Measurements from ENCODE around the gene TOPBP1. TPM values are rescaled to one million over a fixed set of nuclear protein-coding genes. Genes with fewer than 3 reads are reported as not detected.

Gene TOPBP1
- total RNA-seq, 1 experiment from 2014 or later = 51.5 TPM

DNA sequence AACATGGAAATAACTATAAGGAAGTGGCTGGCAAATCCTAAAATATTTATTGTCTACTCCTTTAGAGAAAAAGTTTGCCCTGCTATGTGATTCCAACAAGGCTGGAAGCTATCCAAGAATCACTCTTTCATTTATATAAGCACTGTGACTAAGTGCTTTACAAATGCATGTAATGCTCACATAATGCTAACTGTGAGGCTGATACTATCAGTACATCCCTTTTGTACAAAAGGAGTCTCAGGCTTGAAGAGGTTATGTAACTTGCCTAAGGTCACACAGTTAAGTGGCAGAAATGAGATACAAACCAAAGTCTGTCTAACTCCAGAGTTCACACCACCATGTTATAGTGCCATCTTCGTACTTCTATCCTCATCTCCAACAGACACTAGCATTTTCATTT is 17.0 kb downstream of the TOPBP1 start:
- no peaks in the 10 kb centered on the region for H3K9me3 Mint-ChIP-seq
- TF ChIP-seq, protein P1, sequence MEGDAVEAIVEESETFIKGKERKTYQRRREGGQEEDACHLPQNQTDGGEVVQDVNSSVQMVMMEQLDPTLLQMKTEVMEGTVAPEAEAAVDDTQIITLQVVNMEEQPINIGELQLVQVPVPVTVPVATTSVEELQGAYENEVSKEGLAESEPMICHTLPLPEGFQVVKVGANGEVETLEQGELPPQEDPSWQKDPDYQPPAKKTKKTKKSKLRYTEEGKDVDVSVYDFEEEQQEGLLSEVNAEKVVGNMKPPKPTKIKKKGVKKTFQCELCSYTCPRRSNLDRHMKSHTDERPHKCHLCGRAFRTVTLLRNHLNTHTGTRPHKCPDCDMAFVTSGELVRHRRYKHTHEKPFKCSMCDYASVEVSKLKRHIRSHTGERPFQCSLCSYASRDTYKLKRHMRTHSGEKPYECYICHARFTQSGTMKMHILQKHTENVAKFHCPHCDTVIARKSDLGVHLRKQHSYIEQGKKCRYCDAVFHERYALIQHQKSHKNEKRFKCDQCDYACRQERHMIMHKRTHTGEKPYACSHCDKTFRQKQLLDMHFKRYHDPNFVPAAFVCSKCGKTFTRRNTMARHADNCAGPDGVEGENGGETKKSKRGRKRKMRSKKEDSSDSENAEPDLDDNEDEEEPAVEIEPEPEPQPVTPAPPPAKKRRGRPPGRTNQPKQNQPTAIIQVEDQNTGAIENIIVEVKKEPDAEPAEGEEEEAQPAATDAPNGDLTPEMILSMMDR (conservative IDR thresholded peaks at IDR 0.05) = no peak
- H3K4me2 ChIP-seq (ENCODE audit: insufficient read depth, insufficient read length, low read length) = no peak overlapping the region

More for the DNA sequence above, 17.0 kb downstream of the TOPBP1 start:
- Histone ChIP-seq H2BK5ac (ENCODE audit: insufficient read length, low read length) (no peak overlapping the region), H3K4me1 (ENCODE audit: insufficient read depth, low read length) (no peaks in the 10 kb centered on the region), H4K5ac (ENCODE audit: insufficient read length, low read depth, low read length) (no peak overlapping the region), H4K91ac (ENCODE audit: insufficient read length, low read depth, low read length) (no peak overlapping the region), H3K27me3 (ENCODE audit: insufficient read depth, low read length) (no peaks in the 10 kb centered on the region), H3K4ac (ENCODE audit: low read depth, low read length) (no peak overlapping the region), H3K23me2 (ENCODE audit: insufficient read length, low read depth, low read length, poor library complexity, severe bottlenecking) (no peaks in the 10 kb centered on the region), H2BK20ac (ENCODE audit: low read depth, low read length, poor library complexity, severe bottlenecking) (no peak overlapping the region), H3K9ac (ENCODE audit: extremely low read depth, insufficient read length, low read length) (no peak overlapping the region), H3K79me2 (ENCODE audit: insufficient read depth, low read length) (no peaks in the 10 kb centered on the region), H2BK120ac (ENCODE audit: low read depth, low read length, poor library complexity, severe bottlenecking) (no peak overlapping the region), H3K23ac (ENCODE audit: insufficient read length, low read depth, low read length) (no peak overlapping the region), H3K79me1 (ENCODE audit: insufficient read depth, low read depth, low read length, poor library complexity, severe bottlenecking) (no peaks in the 10 kb centered on the region), H2BK15ac (ENCODE audit: low read depth, low read length) (no peak overlapping the region), H2AFZ (ENCODE audit: low read length) (no peak overlapping the region), H3K27ac (ENCODE audit: insufficient read length, low read depth, low read length) (no peak overlapping the region), H3K9me3 (ENCODE audit: control insufficient read depth, low read depth, low read length) (no peaks in the 10 kb centered on the region), H3K56ac (ENCODE audit: insufficient read length, low read depth, low read length) (no peak overlapping the region), H3K18ac (ENCODE audit: insufficient read length, low read depth, low read length) (no peak overlapping the region), H2AK5ac (ENCODE audit: insufficient read length, low read length) (no peak overlapping the region), H4K20me1 (ENCODE audit: control insufficient read depth, insufficient read depth, insufficient read length) (no peaks in the 10 kb centered on the region), H3K14ac (ENCODE audit: insufficient read depth, low read length) (no peak overlapping the region), H2BK12ac (ENCODE audit: insufficient read length, low read depth, low read length) (no peak overlapping the region), H4K8ac (replicated peaks; ENCODE audit: insufficient read length, low read depth, low read length) (no peak overlapping the region), H3T11ph (ENCODE audit: low read length) (no peak overlapping the region)
- DNase-seq = no peak
- no peaks in the 10 kb centered on the region for H3K4me1 Mint-ChIP-seq
- no peak overlapping the region for H3K27ac Mint-ChIP-seq
- H3K27me3 Mint-ChIP-seq (ENCODE audit: low read depth) = no peaks in the 10 kb centered on the region
- no peak overlapping the region for H3K4me3 Mint-ChIP-seq
- no CpG with 5 or more reads among the region's 1 CpG for WGBS (ENCODE audit: extremely low coverage, insufficient read length, low lambda C conversion rate)
- H3K36me3 Mint-ChIP-seq (ENCODE audit: insufficient read depth in 1 of 3, low read depth in 3 of 3) = peaks cover 28 to 78% (median 71%) of the 10 kb centered on the region in 3 experiments; a peak in 6 of 7 replicates

Data from H9 (cell line).